GM18868 (cell line): ENCODE data around the gene LIMCH1.
"Not testable (repeated sequence)": the region's sequence is repeated elsewhere in the genome, so short reads cannot be mapped to it uniquely, and the experiment has no call there.

ENCODE experiments used
- ATAC-seq: cut with Tn5 transposase; IDR thresholded peaks from one replicate; pipeline ENCODE4 v1.9.1; 2021; ENCODE audit warnings: mild to moderate bottlenecking, moderate library complexity; ENCODE audit not compliant: unreplicated experiment

Gene LIMCH1

DNA sequence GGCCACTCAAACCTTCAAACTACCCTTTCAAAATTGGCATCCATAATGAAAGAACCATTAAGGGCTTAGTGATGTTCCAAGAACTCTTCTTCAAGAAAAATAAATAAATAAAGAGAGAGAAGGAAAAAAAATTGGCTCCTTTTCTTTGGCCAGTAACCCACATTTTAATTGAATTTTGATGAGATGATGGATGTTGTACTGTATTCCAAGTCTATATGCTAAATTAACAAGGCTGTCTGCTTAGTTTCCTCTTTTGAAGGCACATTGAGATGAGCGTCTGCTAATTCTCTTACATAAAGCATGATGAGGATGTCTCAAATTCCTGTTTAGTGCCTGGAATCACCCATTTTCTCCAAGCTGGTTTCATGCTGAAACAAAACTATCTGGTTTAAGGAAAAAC lies 177.2 kb downstream of the LIMCH1 start:
- no peak for ATAC-seq

GRCh38 chr4:41718907-41719306 lies 180.9 kb downstream of the LIMCH1 start:
- ATAC-seq = no peak

DNA sequence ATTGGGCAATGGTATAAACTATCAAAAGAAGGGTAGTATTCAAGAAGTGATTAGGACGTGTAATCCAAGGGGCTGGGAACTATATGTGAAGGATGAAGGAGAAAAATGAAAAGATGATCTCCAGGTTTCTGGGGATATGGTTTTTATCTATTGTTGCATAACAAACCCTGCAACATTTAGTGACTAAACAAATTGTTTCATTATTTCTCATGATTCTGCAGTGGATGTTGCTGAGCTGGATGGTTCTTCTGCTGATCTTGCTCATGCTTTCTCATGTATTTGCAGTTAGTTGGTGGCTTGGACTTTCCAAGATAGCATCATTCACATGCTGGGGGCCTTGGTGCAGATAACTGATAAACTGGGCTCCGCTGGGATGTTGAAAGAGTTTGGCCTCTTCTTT lies 181.5 kb downstream of the LIMCH1 start:
- no peak for ATAC-seq

DNA sequence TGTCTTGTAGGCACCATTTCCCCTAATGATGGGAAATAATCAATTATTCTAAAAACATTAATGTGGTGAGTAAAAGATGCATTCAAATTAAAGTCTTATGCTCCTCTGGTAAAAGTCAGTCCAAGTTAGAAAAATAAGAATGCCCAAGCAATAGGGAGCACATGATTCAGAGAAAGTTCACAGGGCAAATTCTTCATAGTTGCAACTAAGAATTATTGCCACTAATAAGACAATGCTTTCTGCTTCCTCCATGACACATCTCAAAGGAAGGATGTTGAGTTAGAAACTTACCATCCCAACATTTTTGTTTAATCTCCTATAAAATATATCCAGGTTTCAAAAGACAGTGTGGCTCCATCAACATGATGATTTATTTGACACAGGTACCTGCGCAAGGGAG lies 184.2 kb downstream of the LIMCH1 start:
- no peak for ATAC-seq

- ATAC-seq = no peak
Observed at GRCh38 chr4:41723286-41723685, 185.3 kb downstream of the LIMCH1 start.

DNA sequence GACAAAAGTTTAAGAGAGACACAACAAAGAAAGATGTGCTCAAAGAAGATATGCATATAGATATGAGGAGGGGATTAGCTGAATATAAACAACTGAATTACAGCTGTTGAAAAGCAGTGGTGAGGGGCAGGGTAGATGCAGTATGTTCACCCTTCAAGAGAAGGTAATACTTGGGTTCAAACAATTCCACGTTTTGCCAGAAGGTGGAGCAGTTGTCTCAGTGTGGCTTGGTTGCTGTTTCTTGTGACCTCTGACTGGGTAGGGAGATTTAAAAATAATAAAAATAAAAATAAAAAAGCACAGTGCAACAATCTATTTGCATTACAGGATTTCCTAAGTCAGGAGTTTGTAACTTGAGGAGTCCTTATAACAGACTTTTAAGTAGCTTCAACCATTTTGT lies 187.3 kb downstream of the LIMCH1 start:
- no peak for ATAC-seq

DNA sequence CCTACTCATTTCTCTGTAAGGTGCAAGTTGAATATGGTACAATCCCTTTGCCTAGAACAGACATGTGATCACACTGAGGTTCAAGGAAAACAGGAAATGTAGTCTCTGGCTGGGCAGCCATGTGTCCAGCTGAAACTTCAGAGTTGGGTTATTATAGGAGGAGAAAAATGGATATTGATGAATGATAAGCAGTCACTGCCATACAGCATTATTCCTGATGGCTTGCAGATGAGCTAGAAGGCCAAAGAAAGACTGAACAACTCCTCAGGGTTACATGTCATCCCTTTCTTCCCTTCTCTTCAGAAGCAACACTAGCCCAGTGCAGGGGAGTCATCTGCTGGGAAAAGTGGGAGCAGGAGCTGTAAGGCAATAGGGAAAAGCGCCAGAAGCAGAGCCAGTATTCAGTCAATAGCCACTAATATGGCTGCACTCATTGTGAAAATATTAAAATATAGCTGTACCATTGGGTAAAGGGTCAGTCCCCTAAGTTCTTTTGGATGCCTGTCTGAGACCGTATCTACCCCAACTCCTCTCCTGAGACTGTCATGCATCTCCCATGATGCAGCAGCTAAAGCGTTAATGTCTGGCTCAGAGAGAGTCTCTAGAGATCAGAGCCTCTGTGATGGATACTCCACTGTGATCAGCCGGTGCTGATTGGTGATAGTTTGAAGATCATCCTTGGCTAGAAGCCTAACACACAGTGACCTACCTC lies 190.1 kb downstream of the LIMCH1 start:
- ATAC-seq = no peak

DNA sequence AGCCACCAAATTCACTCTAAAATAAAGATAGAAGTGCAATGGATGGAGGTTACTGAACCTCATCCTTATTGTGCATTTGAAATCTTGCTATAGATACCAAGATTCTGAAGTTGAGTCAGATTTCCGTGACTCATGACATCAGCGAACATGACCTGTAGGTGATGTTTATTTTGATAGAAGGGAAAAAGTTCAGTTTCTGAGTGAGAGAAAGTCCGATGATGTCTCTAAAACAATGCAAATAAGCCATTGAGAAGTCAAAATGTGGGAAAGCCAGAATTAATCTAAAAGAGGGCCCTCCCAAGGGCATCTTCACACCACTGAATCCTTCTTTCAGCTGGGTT lies 190.6 kb downstream of the LIMCH1 start:
- no peak for ATAC-seq

DNA sequence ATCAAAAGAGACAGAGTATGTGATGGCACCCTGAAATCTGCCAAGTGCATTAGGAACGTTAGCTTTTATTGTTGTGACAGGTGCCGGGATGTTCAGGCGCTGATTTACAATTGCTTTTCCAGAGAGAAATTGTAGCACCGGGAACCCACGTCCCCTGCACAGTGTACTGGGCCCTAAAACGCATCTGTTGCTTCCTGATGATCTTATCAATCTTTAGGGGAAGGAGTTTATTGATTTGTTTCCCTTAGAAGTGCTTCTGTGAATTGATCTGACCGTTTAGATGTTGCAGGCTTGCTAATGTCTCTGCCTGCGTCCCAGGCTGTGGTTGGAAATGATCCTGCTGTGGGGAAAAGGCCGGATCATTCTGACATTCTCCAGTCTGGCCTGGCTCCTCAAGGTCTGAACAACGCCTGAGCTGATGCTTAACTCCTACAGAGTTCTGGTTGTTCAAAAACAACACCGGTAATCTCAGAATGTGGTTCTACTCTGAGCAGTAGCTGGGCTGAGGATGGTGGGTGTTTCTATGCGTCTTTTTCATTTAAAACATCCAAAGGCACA lies 193.7 kb downstream of the LIMCH1 start:
- ATAC-seq = no peak

- ATAC-seq = no peak
Observed at GRCh38 chr4:41734371-41734770, 196.4 kb downstream of the LIMCH1 start.

DNA sequence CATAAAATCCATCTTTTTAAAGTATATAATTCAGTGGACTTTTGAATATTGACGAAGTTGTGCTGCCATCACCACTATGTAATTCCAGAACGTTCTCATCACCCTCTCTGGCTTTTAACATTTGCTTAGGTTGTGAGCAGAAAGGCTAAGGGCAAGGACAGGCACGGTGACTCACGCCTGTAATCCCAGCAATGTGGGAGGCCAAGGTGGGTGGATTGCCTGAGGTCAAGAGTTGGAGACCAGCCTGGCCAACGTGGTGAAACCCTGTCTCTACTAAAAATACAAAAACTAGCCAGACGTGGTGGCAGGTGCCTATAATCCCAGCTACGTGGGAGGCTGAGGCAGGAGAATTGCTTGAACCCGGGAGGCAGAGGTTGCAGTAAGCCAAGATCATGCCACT lies 199.5 kb downstream of the LIMCH1 start:
- not testable (repeated sequence) for ATAC-seq

- ATAC-seq = no peak
Observed at GRCh38 chr4:41741354-41741753, 203.4 kb downstream of the LIMCH1 start.

GRCh38 chr4:41744572-41745291 lies 206.8 kb downstream of the LIMCH1 start:
- ATAC-seq = no peak

DNA sequence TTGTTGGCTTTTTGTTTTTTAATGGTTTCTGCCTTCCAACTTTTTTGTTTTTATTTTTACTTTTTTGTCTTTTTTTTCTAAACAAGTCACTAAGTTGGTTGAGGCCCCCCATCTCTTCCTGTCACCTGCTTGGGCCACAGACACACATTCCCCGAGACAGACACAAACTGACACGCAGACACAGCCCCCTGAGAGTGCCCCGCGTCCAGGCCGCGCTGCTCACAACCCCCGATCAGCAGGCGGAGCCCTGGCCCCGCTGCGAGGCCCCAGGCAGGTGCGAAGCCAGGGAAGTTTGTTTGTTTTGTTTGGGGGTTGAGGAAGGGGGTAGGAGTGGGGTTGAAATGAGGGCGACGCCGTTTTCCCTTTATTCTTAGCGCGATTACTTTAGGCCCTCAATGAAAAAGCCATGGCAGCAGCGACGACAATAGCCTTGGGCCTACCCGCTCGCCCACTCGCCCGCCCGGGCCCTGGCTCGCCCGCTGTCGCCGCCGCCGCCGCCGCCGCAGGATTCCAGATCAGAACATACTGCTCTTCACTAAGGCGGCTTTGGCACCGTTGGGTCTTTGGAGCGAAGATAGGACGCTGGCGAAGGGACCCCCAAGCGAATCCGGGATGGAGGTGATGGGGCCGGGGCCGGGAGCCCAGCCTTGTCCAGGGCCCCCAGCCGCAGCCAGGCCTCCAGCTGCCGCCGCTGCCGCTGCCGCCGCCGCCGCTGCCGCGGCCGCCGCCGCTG lies 207.5 kb downstream of the LIMCH1 start:
- ATAC-seq = no peak

DNA sequence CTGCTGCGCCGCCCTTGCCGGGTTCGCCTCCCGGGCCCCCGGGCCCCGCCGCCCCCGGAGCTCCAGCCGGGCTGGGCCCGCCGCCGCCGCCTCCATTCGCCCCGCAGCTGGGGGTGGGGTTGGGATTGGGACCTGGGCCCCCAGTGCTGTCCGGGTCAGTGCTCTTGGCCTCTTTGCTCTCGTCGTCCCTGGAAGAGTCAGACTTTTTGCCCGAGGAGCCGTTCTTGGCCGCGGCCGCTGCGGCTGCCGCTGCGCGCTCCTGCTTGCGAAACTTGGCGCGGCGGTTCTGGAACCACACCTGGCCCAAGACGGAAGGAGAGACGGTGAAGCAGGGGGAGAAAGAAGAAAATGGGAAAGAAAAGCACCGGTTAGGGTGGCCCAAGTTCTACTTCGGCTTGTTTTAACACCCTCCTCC lies 208.1 kb downstream of the LIMCH1 start:
- ATAC-seq = no peak

DNA sequence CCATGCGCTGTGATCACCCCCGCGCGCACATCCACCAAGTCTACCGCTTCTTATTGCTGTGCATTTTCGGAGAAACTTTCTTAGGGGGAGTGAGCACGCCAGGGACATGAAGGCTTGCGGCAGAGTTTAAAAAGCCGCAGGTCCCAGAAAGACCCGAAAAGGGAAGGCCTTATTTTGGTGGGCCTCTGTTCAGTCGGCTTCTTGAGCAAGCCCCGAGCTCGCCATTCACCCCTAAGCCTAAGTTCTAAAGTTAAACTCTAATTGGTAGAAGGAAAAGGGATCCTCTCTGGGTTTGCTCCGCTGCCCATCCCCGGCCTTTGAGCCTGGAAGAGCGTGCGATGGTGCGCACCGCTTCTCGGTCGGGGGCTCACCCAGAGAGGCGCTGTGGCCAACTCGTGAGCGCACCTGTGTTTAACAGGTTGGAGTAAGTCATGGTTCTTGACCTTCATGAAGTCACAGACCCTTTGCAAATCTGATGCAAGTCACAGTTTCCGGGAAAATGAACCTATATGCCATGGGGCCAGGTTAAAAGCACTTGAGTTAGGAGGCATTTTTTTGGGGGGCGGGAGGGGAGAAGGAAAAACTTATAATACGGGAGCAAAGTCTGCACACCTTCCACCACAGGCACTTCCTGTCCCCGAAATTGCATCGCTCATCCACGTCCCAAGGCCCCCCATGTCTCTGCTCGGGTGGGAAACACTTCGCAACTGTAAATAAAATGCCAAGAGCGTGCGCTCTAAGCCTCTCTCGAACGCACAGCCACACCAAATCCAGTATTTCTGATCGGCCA lies 208.7 kb downstream of the LIMCH1 start:
- no peak for ATAC-seq

DNA sequence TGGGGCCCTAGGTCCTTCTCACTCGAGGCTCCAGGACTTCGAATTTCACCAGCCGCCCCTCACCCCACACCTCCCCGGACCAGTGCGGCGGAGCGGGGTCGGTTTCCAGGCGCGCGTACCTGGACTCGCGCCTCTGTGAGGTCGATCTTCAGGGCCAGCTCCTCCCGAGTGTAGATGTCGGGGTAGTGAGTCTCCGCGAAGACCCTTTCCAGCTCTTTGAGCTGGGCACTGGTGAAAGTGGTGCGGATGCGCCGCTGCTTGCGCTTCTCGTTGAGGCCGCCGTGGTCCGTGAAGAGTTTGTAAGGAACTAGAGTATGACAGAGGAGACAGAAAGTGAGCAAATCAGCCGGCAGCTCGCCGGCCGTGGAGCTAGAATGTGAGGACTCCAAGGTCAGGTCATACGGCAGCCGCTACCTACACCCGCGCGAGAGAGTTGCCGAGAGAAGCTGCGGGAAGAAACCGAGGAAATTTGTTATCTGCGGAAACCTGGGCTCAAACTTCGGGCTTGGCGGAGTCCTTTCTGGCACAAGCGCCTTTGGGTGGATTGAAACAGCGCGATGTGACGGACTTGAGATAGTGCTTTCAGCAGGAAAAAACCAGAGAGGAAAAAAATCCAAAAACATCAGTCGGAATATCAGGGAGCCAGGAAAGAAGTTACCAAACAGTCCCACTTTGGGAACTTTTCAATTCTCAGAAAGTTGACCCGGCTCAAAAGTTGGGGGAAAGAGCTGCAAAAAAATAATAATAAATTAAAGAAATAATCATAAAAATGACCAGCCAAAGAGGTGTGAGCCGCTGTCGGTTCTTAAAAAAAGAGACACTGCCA lies 209.5 kb downstream of the LIMCH1 start:
- no peak for ATAC-seq

- no peak for ATAC-seq
Observed at GRCh38 chr4:41748074-41748570, 210.2 kb downstream of the LIMCH1 start.

- ATAC-seq = no peak
Observed at GRCh38 chr4:41748571-41749475, 210.9 kb downstream of the LIMCH1 start, which contains the start of gene PHOX2B. Gene PHOX2B, minus strand, starts transcription at chr4:41748725. Its CDS starts 115 bp downstream, at chr4:41748610.
